Transverse colon (tissue), 4 donors: ENCODE measurements around the gene MPDU1. TPM values are rescaled to one million over a fixed set of nuclear protein-coding genes. Genes with fewer than 3 reads are reported as not detected.

Experiments
- DNase-seq: peaks from one replicate; pipeline ENCODE4 v3.0.0-alpha.2; 2019
- H3K27ac ChIP-seq, 4 donors: fragments of 200-600 bp; sonication (generic); 2 replicates each; pipeline ENCODE4 v1.5.1; 2016 to 2018; ENCODE audit warnings: inconsistent platforms in 4 of 4
- H3K27me3 ChIP-seq: fragments of 200-600 bp; sonication (generic); 2 replicates; pipeline ENCODE4 v1.5.1; 2017; ENCODE audit warnings: inconsistent platforms
- H3K36me3 ChIP-seq, 4 donors: fragments of 200-600 bp; sonication (generic); 2 replicates each; pipeline ENCODE4 v1.5.1; 2017 to 2019; ENCODE audit warnings: inconsistent platforms in 4 of 4
- H3K4me1 ChIP-seq, 4 donors: fragments of 200-600 bp; sonication (generic); 2 replicates each; pipeline ENCODE4 v1.5.1; 2017 to 2020; ENCODE audit warnings: inconsistent platforms in 4 of 4
- H3K4me3 ChIP-seq, 4 donors: fragments of 200-600 bp; sonication (generic); 1 replicate in 1 of 4; 2 replicates in 3 of 4; pipeline versions ENCODE4 v1.5.1 to v1.6.1; 2017 to 2019; ENCODE audit warnings: inconsistent platforms in 4 of 4
- H3K9me3 ChIP-seq, 2 donors: fragments of 200-600 bp; sonication (generic); 2 replicates each; pipeline ENCODE4 v1.5.1; 2017 to 2019; ENCODE audit warnings: inconsistent platforms in 2 of 2
- CTCF ChIP-seq, 5 experiments: fragments of 200-600 bp in 3 of 5; fragments of 450-650 bp in 2 of 5; sonication (generic) in 3 of 5; IDR thresholded peaks; 1 replicate in 2 of 5; 2 replicates in 3 of 5; pipeline ENCODE4 v1.5.1; 2016 to 2017; ENCODE audit warnings: antibody characterized with exemption in 5 of 5, inconsistent platforms in 3 of 5, mild to moderate bottlenecking in 2 of 5, moderate library complexity in 1 of 5
- EP300 ChIP-seq: sonication (generic); formaldehyde crosslinking; IDR thresholded peaks from one replicate; pipeline ENCODE4 v1.6.1; 2017; ENCODE audit warnings: antibody characterized with exemption, low read depth
- POLR2A ChIP-seq: fragments of 450-650 bp; IDR thresholded peaks from one replicate; pipeline ENCODE4 v1.6.1; 2016; ENCODE audit warnings: antibody characterized with exemption, mild to moderate bottlenecking, moderate library complexity
- POLR2AphosphoS5 ChIP-seq, 3 donors: sonication (generic); formaldehyde crosslinking; IDR thresholded peaks; one replicate each; pipeline ENCODE4 v1.6.1; 2016; ENCODE audit warnings: antibody characterized with exemption in 3 of 3
- WGBS, 2 donors: methylation state at CpG; one replicate each; pipeline ENCODE4 v1.1.5; 2018; ENCODE audit warnings: low coverage in 1 of 2; 5-methylcytosine and 5-hydroxymethylcytosine counted together
- in situ Hi-C, 4 donors: fragments of 200-750 bp; cut with MboI; loops; one replicate each; pipeline versions ENCODE4 v1.15.0 to v1.15.1; 2017; ENCODE audit warnings: low sequenced_read_pairs in 3 of 4, low pct_ligation_motif_present in 1 of 4, low pct_unique_long_range_greater_than_20kb in 1 of 4
- intact Hi-C: fragments of 100-400 bp; cut with DNase I; formaldehyde crosslinking; loops from one replicate; pipeline ENCODE4 v1.15.1; 2023; ENCODE audit warnings: low total_unique reads
- total RNA-seq, 4 donors: library from RNA; depleted of rRNA; stranded (reverse); fragments of >200 nt; gene quantifications; one replicate each; pipeline ENCODE4 v1.1.0, GENCODE V29; 2016

Gene MPDU1
- total RNA-seq, 4 donors from 2014 or later, result 97.9 to 312 (median 157) TPM

- peak overlapping the region; percentile 72 to 98 (median 83) for H3K4me3 ChIP-seq
- WGBS, 2 donors, result 0% methylated on average over 28 of the region's 28 CpGs; no CpG with 5 or more reads in 1 of the 2 donors
- in situ Hi-C loops, result no loop called here
- H3K4me1 ChIP-seq, result peaks cover 45 to 60% (median 56%) of the 10 kb centered on the region in 4 donors
- H3K27me3 ChIP-seq, result no peaks in the 10 kb centered on the region
- peaks cover 0 to 26% (median 11%) of the 10 kb centered on the region in 4 donors for H3K36me3 ChIP-seq
- peak overlapping the region; percentile 93 to 98 (median 98) for H3K27ac ChIP-seq
- no peaks in the 10 kb centered on the region for H3K9me3 ChIP-seq
- no peak for DNase-seq
- intact Hi-C loops, result no loop called here
- TF ChIP-seq POLR2A, result no peak
- no peak for TF ChIP-seq EP300
- no peak for TF ChIP-seq POLR2AphosphoS5 (IDR thresholded peaks at IDR 0.05)
- no peak for TF ChIP-seq CTCF (IDR thresholded peaks at IDR 0.05)
Observed at GRCh38 chr17:7562208-7562605, 21.4 kb upstream of the MPDU1 start.

GRCh38 chr17:7563115-7563869 lies 20.4 kb upstream of the MPDU1 start:
- Histone ChIP-seq H3K4me1 (peaks cover 36 to 49% (median 47%) of the 10 kb centered on the region in 4 donors), H3K36me3 (peaks cover 0 to 26% (median 13%) of the 10 kb centered on the region in 4 donors), H3K4me3 (peak overlapping the region in 1 of 4 donors; percentile 98), H3K27ac (peak overlapping the region in 1 of 4 donors; percentile 98), H3K27me3 (no peaks in the 10 kb centered on the region), H3K9me3 (no peaks in the 10 kb centered on the region)
- 90% methylated on average over 30 of the region's 30 CpGs; no CpG with 5 or more reads in 1 of the 2 donors for WGBS, 2 donors
- TF ChIP-seq POLR2AphosphoS5 (IDR thresholded peaks at IDR 0.05) (no peak), EP300 (no peak), CTCF (IDR thresholded peaks at IDR 0.05) (no peak), POLR2A (no peak)
- in situ Hi-C loops, result no loop called here
- intact Hi-C loops, result no loop called here
- DNase-seq, result no peak

GRCh38 chr17:7569571-7569970 lies 14.1 kb upstream of the MPDU1 start:
- in situ Hi-C loops, result no loop called here
- Histone ChIP-seq H3K27me3 (no peaks in the 10 kb centered on the region), H3K9me3 (no peaks in the 10 kb centered on the region), H3K4me1 (peaks cover 5 to 23% (median 11%) of the 10 kb centered on the region in 4 donors), H3K4me3 (no peak overlapping the region), H3K36me3 (peaks cover 0 to 47% (median 7%) of the 10 kb centered on the region in 4 donors), H3K27ac (no peak overlapping the region)
- intact Hi-C loops, result no loop called here
- no peak for DNase-seq
- TF ChIP-seq EP300, result no peak
- no peak for TF ChIP-seq CTCF (IDR thresholded peaks at IDR 0.05)
- no peak for TF ChIP-seq POLR2AphosphoS5 (IDR thresholded peaks at IDR 0.05)
- no peak for TF ChIP-seq POLR2A
- WGBS, 2 donors, result 76 to 77% methylated on average over 5 of the region's 5 CpGs

GRCh38 chr17:7570351-7570750 lies 13.3 kb upstream of the MPDU1 start:
- no peaks in the 10 kb centered on the region for H3K9me3 ChIP-seq
- no peak for DNase-seq
- no peaks in the 10 kb centered on the region for H3K27me3 ChIP-seq
- H3K4me1 ChIP-seq, result peaks cover 11 to 31% (median 18%) of the 10 kb centered on the region in 4 donors
- in situ Hi-C loops (no loop called here), intact Hi-C loops (no loop called here)
- no peak overlapping the region for H3K4me3 ChIP-seq
- TF ChIP-seq EP300 (no peak), POLR2AphosphoS5 (IDR thresholded peaks at IDR 0.05) (no peak), POLR2A (no peak), CTCF (IDR thresholded peaks at IDR 0.05) (no peak)
- H3K27ac ChIP-seq, result no peak overlapping the region
- 95% methylated on average over 6 to 10 of the region's 10 CpGs for WGBS, 2 donors
- H3K36me3 ChIP-seq, result peaks cover 0 to 48% (median 9%) of the 10 kb centered on the region in 4 donors
